ENCODE results near the gene MYEF2.

DNA sequence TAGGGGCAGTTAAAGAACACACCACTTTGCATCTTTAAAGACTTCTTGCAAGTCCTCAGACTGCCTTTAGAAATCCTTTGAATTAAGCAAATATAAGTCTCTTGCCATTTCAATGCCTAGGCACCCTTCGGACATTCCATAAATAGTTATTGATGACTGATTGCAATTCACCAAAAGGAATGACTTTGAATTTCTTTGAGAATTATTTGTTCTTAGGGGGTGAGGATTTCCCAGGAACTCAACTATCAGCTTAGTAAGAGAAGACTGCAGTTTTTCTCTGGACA is 495 bp upstream of the MYEF2 start:
- TF ChIP-seq CTCF (conservative IDR thresholded peaks at IDR 0.05; ENCODE audit: low read length) = no peak
- no peak for TF ChIP-seq EZH2phosphoT487 (IDR thresholded peaks at IDR 0.05; ENCODE audit: borderline replicate concordance, low read depth, low read length)
